DOHH2 (cell line): Measurements from ENCODE around the gene FAM234A.

Experiments
- H3F3A ChIP-seq: fragments of 200-600 bp; sonication (generic), shearing (Covaris generic); 2 replicates; pipeline ENCODE4 v1.6.0; 2016; ENCODE audit warnings: antibody characterized with exemption, mild to moderate bottlenecking; ENCODE audit not compliant: control insufficient read depth, insufficient read depth
- H3K27ac ChIP-seq: fragments of 200-600 bp; sonication (generic); 2 replicates; pipeline ENCODE4 v1.5.1; 2014; ENCODE audit warnings: low read depth, mild to moderate bottlenecking, low read length, moderate library complexity
- H3K27me3 ChIP-seq: fragments of 200-600 bp; sonication (generic); 2 replicates; pipeline ENCODE4 v1.6.1; 2014; ENCODE audit warnings: mild to moderate bottlenecking, low read length, mixed read lengths; ENCODE audit not compliant: control insufficient read depth
- H3K36me3 ChIP-seq: fragments of 200-600 bp; sonication (generic); 2 replicates; pipeline ENCODE4 v1.6.1; 2014; ENCODE audit warnings: mild to moderate bottlenecking, low read length, moderate library complexity, mixed read lengths; ENCODE audit not compliant: control insufficient read depth
- H3K4me1 ChIP-seq: fragments of 200-600 bp; sonication (generic); 2 replicates; pipeline ENCODE4 v1.6.1; 2014; ENCODE audit warnings: mild to moderate bottlenecking, low read length, mixed read lengths; ENCODE audit not compliant: control insufficient read depth
- H3K4me2 ChIP-seq: fragments of 200-600 bp; sonication (generic); 2 replicates; pipeline ENCODE4 v1.6.0; 2014; ENCODE audit warnings: mild to moderate bottlenecking, low read length, moderate library complexity
- H3K4me3 ChIP-seq: fragments of 200-600 bp; sonication (generic); 2 replicates; pipeline ENCODE4 v1.5.1; 2014; ENCODE audit warnings: mild to moderate bottlenecking, low read length, mixed read lengths
- H3K79me2 ChIP-seq: fragments of 200-600 bp; sonication (generic); 2 replicates; pipeline ENCODE4 v1.6.1; 2014; ENCODE audit warnings: mild to moderate bottlenecking, low read length, mixed read lengths; ENCODE audit not compliant: control insufficient read depth
- H3K9me2 ChIP-seq: fragments of 200-600 bp; sonication (generic); replicated peaks from 2 replicates; pipeline ENCODE4 v1.6.1; 2014; ENCODE audit warnings: mild to moderate bottlenecking, low read length, mixed read lengths; ENCODE audit not compliant: control insufficient read depth
- H3K9me3 ChIP-seq: fragments of 200-600 bp; sonication (generic); 2 replicates; pipeline ENCODE4 v1.6.1; 2014; ENCODE audit warnings: antibody characterized with exemption, low read length, mixed read lengths; ENCODE audit not compliant: control insufficient read depth, insufficient read depth
- H4K20me1 ChIP-seq: fragments of 200-600 bp; sonication (generic); 2 replicates; pipeline ENCODE4 v1.6.0; 2014; ENCODE audit warnings: low read depth, mild to moderate bottlenecking, antibody characterized with exemption, low read length, moderate library complexity; ENCODE audit not compliant: control insufficient read depth, insufficient read depth
- EZH2phosphoT487 ChIP-seq: fragments of 200-600 bp; sonication (generic); IDR thresholded peaks from 2 replicates; pipeline ENCODE4 v1.6.1; 2017; ENCODE audit warnings: borderline replicate concordance, mild to moderate bottlenecking, antibody characterized with exemption, low read length, moderate library complexity, mixed read lengths
- TF ChIP-seq, protein P1 (sequence below): fragments of 200-600 bp; sonication (generic); IDR thresholded peaks from one replicate; pipeline ENCODE4 v1.5.1; 2014; ENCODE audit warnings: antibody characterized with exemption, mild to moderate bottlenecking, low read depth, low read length; ENCODE audit not compliant: poor library complexity, severe bottlenecking

The FAM234A gene

DNA sequence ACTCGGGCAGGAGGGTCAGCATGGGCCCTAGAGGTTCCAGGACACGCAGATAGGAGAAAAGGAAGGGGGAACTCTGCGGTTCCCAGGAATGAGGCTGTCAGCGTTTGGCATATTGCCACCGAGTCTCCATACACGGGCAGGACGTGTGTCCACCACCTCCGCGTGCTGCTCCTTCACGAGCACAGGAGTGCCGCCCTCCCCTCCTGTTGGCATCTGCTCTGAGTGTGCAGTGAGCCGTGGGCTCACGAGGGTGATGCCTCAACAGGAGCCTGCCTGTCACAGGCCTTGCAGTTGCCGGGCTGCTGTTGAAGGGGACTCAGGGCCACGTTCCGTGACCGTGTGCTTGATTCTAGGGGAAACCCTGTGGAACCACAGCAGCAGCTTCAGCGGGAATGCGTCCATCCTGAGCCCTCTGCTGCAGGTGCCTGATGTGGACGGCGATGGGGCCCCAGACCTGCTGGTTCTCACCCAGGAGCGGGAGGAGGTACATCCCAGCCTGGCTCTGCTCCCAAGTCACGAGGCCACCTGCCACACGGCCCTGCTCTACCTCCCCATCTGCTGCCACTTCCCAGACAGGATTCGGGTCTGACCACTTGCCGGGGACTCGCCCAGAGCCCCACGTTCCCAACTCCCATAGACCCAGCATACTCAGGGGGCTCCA, 26.5 kb downstream of the FAM234A start:
- H3K4me1 ChIP-seq: no peaks in the 10 kb centered on the region
- no peaks in the 10 kb centered on the region for H3K79me2 ChIP-seq
- no peak overlapping the region for H3K4me3 ChIP-seq
- no peaks in the 10 kb centered on the region for H3K27me3 ChIP-seq
- no peaks in the 10 kb centered on the region for H3F3A ChIP-seq
- H3K4me2 ChIP-seq: no peak overlapping the region
- 0 out of 2 replicates have a peak, but pooled peaks cover 4% of the 10 kb centered on the region for H3K36me3 ChIP-seq
- no peaks in the 10 kb centered on the region for H4K20me1 ChIP-seq
- no peaks in the 10 kb centered on the region for H3K9me2 ChIP-seq
- no peak for TF ChIP-seq EZH2phosphoT487
- TF ChIP-seq, protein P1, sequence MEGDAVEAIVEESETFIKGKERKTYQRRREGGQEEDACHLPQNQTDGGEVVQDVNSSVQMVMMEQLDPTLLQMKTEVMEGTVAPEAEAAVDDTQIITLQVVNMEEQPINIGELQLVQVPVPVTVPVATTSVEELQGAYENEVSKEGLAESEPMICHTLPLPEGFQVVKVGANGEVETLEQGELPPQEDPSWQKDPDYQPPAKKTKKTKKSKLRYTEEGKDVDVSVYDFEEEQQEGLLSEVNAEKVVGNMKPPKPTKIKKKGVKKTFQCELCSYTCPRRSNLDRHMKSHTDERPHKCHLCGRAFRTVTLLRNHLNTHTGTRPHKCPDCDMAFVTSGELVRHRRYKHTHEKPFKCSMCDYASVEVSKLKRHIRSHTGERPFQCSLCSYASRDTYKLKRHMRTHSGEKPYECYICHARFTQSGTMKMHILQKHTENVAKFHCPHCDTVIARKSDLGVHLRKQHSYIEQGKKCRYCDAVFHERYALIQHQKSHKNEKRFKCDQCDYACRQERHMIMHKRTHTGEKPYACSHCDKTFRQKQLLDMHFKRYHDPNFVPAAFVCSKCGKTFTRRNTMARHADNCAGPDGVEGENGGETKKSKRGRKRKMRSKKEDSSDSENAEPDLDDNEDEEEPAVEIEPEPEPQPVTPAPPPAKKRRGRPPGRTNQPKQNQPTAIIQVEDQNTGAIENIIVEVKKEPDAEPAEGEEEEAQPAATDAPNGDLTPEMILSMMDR: no peak
- no peak overlapping the region for H3K27ac ChIP-seq
- H3K9me3 ChIP-seq: no peaks in the 10 kb centered on the region

DNA sequence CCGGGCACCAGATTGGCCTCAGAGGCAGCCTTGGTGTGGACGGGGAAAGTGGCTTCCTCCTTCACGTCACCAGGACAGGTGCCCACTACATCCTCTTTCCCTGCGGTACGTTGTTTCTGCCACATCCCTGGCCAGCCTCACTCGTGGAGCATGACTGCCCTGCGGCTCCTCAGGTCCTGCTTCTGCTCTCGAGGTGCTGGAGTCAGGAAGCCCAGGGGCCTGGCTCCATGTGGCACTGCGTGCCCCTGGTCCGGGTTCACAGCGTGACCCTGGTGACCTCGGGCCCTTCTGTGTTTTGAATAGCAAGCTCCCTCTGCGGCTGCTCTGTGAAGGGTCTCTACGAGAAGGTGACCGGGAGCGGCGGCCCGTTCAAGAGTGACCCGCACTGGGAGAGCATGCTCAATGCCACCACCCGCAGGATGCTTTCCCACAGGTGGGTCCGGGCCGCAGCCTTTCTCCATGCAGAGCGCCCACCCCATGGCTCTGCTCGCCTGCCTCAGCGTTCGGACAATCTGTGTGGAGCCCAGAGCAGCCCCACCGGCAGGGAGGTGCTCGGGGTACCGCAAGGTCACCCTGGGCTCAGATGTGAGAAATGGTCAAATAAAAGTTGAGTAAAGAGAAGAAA, 27.6 kb downstream of the FAM234A start:
- Histone ChIP-seq H4K20me1 (no peaks in the 10 kb centered on the region), H3K27ac (no peak overlapping the region), H3F3A (no peaks in the 10 kb centered on the region)

DNA sequence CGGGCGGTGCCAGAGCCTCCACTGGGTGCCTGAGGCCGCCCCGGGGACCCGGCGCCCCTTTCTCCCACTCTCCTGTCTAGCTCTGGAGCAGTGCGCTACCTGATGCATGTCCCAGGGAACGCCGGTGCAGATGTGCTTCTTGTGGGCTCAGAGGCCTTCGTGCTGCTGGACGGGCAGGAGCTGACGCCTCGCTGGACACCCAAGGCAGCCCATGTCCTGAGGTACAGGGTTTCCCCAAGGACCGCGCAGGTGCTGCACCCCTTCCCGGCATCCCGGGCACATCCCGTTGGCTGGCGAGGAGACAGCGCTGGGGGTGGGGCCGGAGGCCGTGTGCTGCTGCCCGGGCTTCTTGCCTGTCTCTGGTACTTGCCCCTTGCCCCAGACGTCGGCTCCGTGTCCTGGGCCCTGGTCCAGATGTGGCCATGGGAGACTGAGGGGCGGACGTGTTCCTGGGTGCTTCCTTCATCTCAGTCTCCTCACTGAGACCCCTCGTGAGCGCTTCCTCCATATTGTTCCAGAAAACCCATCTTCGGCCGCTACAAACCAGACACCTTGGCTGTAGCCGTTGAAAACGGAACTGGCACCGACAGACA, 28.7 kb downstream of the FAM234A start:
- no peaks in the 10 kb centered on the region for H3K9me2 ChIP-seq
- no peaks in the 10 kb centered on the region for H3K9me3 ChIP-seq
- no peak overlapping the region for H3K4me3 ChIP-seq
- no peaks in the 10 kb centered on the region for H3K27me3 ChIP-seq
- 0 out of 2 replicates have a peak, but pooled peaks cover 4% of the 10 kb centered on the region for H3K36me3 ChIP-seq
- no peak overlapping the region for H3K4me2 ChIP-seq
- no peaks in the 10 kb centered on the region for H3K79me2 ChIP-seq
- no peak overlapping the region for H3K27ac ChIP-seq
- no peaks in the 10 kb centered on the region for H3F3A ChIP-seq
- no peaks in the 10 kb centered on the region for H4K20me1 ChIP-seq
- TF ChIP-seq EZH2phosphoT487: no peak
- TF ChIP-seq, protein P1: no peak
- no peaks in the 10 kb centered on the region for H3K4me1 ChIP-seq

More for the DNA sequence above, 27.6 kb downstream of the FAM234A start:
- H3K9me3 ChIP-seq: no peaks in the 10 kb centered on the region
- H3K9me2 ChIP-seq: no peaks in the 10 kb centered on the region
- H3K79me2 ChIP-seq: no peaks in the 10 kb centered on the region
- no peak overlapping the region for H3K4me2 ChIP-seq
- no peaks in the 10 kb centered on the region for H3K4me1 ChIP-seq
- TF ChIP-seq, protein P1: no peak
- no peak for TF ChIP-seq EZH2phosphoT487
- H3K27me3 ChIP-seq: no peaks in the 10 kb centered on the region
- 0 out of 2 replicates have a peak, but pooled peaks cover 4% of the 10 kb centered on the region for H3K36me3 ChIP-seq
- H3K4me3 ChIP-seq: no peak overlapping the region
